Body of pancreas (tissue), 4 donors: ENCODE measurements around the gene CDC42EP4.

Experiments
- POLR2A ChIP-seq, 3 donors: fragments of 450-650 bp; IDR thresholded peaks; one replicate each; pipeline ENCODE4 v1.6.1; 2016; ENCODE audit warnings: antibody characterized with exemption in 3 of 3, mild to moderate bottlenecking in 2 of 3
- TF ChIP-seq, protein P1 (sequence below), 7 experiments: fragments of 450-650 bp in 4 of 7; fragments of 200-600 bp in 3 of 7; sonication (generic) in 3 of 7; IDR thresholded peaks; one replicate each; pipeline ENCODE4 v1.5.1; 2016 to 2019; ENCODE audit warnings: antibody characterized with exemption in 7 of 7

- no peak for TF ChIP-seq POLR2A (IDR thresholded peaks at IDR 0.05)
- TF ChIP-seq, protein P1, sequence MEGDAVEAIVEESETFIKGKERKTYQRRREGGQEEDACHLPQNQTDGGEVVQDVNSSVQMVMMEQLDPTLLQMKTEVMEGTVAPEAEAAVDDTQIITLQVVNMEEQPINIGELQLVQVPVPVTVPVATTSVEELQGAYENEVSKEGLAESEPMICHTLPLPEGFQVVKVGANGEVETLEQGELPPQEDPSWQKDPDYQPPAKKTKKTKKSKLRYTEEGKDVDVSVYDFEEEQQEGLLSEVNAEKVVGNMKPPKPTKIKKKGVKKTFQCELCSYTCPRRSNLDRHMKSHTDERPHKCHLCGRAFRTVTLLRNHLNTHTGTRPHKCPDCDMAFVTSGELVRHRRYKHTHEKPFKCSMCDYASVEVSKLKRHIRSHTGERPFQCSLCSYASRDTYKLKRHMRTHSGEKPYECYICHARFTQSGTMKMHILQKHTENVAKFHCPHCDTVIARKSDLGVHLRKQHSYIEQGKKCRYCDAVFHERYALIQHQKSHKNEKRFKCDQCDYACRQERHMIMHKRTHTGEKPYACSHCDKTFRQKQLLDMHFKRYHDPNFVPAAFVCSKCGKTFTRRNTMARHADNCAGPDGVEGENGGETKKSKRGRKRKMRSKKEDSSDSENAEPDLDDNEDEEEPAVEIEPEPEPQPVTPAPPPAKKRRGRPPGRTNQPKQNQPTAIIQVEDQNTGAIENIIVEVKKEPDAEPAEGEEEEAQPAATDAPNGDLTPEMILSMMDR (IDR thresholded peaks at IDR 0.05): no peak
Measured at GRCh38 chr17:73269791-73270190, 42.0 kb downstream of the CDC42EP4 start.
